Tibial artery (tissue), 4 donors: ENCODE data around the gene TMEM132D.

Source experiments
- DNase-seq, 2 donors: peaks; one replicate each; pipeline ENCODE4 v3.0.0-alpha.2; 2019
- H3K27ac ChIP-seq, 2 donors: fragments of 200-600 bp; sonication (generic) in 1 of 2; 1 replicate in 1 of 2; 2 replicates in 1 of 2; pipeline ENCODE4 v1.5.1; 2018 to 2019; ENCODE audit warnings: mild to moderate bottlenecking in 1 of 2
- H3K27me3 ChIP-seq, 2 donors: fragments of 200-600 bp; sonication (generic) in 1 of 2; one replicate each; pipeline versions ENCODE4 v1.5.1 to v1.6.0; 2016 to 2019
- H3K36me3 ChIP-seq, 3 donors: fragments of 200-600 bp; sonication (generic) in 2 of 3; one replicate each; pipeline ENCODE4 v1.5.1; 2016 to 2019; ENCODE audit warnings: mild to moderate bottlenecking in 2 of 3
- H3K4me1 ChIP-seq, 4 donors: fragments of 200-600 bp; sonication (generic) in 2 of 4; 1 replicate in 3 of 4; 2 replicates in 1 of 4; pipeline ENCODE4 v1.5.1; 2016 to 2019
- H3K4me3 ChIP-seq, 2 donors: fragments of 200-600 bp; sonication (generic) in 1 of 2; 1 replicate in 1 of 2; 2 replicates in 1 of 2; pipeline ENCODE4 v1.5.1; 2018 to 2019; ENCODE audit warnings: mild to moderate bottlenecking in 2 of 2
- H3K9me3 ChIP-seq, 3 donors: fragments of 200-600 bp; sonication (generic) in 1 of 3; one replicate each; pipeline ENCODE4 v1.5.1; 2016 to 2019
- intact Hi-C: fragments of 100-400 bp; cut with DNase I; formaldehyde crosslinking; loops from one replicate; pipeline ENCODE4 v1.15.0; 2023; ENCODE audit warnings: low total_unique reads
- TF ChIP-seq, protein P1 (sequence below), 2 experiments: fragments of 200-600 bp in 1 of 2; fragments of 450-650 bp in 1 of 2; IDR thresholded peaks; one replicate each; pipeline ENCODE4 v1.5.1; 2017 to 2019; ENCODE audit warnings: antibody characterized with exemption in 2 of 2, mild to moderate bottlenecking in 1 of 2, moderate library complexity in 1 of 2

TMEM132D gene

DNA sequence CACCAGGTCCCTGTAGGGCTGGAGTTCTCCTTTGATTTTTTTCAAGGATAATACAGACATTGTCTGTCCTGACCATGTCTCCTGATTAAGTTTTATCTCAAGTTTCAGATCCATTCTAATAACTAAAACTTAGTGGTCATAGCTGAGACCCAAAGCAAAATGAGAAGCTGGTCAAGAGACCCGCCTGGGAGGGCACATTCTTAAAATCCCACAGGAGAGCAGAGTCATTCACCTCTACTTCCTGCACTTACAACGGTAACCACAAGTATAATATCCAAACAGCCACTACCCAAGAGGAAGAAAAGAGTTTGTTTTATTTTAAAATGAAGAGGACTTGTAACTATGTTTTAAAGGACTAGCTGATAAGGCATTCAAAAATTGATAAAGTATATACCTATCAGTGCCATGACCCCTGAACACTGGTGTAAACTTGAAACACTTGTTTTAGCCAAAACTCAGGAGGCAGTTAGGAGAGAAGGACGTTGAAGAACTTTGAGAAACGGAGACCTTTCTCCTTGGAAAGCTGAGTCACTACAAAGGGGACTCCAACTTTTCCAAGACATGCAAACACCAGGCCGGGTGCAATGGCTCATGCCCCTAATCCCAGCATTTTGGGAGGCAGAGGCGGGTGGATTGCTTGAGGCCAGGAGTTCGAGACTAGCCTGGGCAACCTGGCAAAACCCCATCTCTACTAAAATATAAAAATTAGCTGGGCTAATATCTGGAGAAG is 572.3 kb downstream of the TMEM132D start:
- H3K9me3 ChIP-seq: peaks cover 0 to 11% (median 3%) of the 10 kb centered on the region in 3 donors
- H3K36me3 ChIP-seq: no peaks in the 10 kb centered on the region
- no peak overlapping the region for H3K27ac ChIP-seq
- TF ChIP-seq, protein P1, sequence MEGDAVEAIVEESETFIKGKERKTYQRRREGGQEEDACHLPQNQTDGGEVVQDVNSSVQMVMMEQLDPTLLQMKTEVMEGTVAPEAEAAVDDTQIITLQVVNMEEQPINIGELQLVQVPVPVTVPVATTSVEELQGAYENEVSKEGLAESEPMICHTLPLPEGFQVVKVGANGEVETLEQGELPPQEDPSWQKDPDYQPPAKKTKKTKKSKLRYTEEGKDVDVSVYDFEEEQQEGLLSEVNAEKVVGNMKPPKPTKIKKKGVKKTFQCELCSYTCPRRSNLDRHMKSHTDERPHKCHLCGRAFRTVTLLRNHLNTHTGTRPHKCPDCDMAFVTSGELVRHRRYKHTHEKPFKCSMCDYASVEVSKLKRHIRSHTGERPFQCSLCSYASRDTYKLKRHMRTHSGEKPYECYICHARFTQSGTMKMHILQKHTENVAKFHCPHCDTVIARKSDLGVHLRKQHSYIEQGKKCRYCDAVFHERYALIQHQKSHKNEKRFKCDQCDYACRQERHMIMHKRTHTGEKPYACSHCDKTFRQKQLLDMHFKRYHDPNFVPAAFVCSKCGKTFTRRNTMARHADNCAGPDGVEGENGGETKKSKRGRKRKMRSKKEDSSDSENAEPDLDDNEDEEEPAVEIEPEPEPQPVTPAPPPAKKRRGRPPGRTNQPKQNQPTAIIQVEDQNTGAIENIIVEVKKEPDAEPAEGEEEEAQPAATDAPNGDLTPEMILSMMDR (IDR thresholded peaks at IDR 0.05): no peak
- no peaks in the 10 kb centered on the region for H3K4me1 ChIP-seq
- intact Hi-C loops: no loop called here
- DNase-seq: no peak
- no peaks in the 10 kb centered on the region for H3K27me3 ChIP-seq
- H3K4me3 ChIP-seq: no peak overlapping the region

DNA sequence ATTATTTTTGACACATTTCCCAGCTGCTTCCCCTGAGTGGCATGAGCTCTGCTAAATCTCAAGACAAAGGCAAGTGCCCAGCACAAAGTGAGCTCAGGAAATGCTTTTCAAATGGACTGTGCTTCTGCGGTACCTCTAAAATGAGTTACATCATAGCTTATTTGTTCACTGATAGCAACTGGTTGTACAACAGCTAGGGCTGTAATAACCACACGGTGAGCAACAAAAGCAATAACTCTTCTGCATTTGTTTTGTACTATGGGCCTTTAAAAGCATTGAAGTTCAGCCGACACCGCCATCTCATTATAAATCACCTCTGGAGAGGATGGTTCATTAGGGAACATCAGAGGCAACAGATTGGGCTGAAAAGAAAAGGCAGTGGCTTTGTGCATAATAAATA is 575.6 kb downstream of the TMEM132D start:
- H3K4me1 ChIP-seq: no peaks in the 10 kb centered on the region
- H3K36me3 ChIP-seq: no peaks in the 10 kb centered on the region
- no peaks in the 10 kb centered on the region for H3K27me3 ChIP-seq
- no peaks in the 10 kb centered on the region for H3K9me3 ChIP-seq
- TF ChIP-seq, protein P1 (IDR thresholded peaks at IDR 0.05): no peak
- H3K4me3 ChIP-seq: no peak overlapping the region
- intact Hi-C loops: no loop called here
- DNase-seq: no peak
- H3K27ac ChIP-seq: no peak overlapping the region

DNA sequence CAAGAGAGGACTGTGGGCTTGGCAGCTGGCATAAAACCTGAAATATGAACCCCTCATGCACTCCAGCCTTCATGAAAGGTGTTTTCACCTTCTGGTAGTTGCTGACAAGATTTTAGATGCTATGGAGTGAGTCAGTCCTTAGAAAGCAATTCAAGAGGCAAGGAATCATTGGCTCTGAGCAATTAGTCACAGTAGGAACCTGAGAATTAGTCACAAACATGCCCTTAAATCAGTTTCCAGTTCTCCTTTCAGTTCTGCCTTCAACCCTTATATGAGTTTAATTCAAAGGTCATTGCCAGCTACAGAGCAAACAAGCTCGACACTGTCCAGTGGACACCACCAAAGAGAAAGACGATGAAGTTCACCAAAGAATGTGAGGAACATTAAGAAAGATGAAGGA is 578.3 kb downstream of the TMEM132D start:
- Histone ChIP-seq H3K27ac (no peak overlapping the region), H3K4me3 (no peak overlapping the region), H3K9me3 (no peaks in the 10 kb centered on the region), H3K27me3 (no peaks in the 10 kb centered on the region), H3K36me3 (no peaks in the 10 kb centered on the region), H3K4me1 (no peaks in the 10 kb centered on the region)
- TF ChIP-seq, protein P1 (IDR thresholded peaks at IDR 0.05): no peak
- intact Hi-C loops: no loop called here
- no peak for DNase-seq

DNA sequence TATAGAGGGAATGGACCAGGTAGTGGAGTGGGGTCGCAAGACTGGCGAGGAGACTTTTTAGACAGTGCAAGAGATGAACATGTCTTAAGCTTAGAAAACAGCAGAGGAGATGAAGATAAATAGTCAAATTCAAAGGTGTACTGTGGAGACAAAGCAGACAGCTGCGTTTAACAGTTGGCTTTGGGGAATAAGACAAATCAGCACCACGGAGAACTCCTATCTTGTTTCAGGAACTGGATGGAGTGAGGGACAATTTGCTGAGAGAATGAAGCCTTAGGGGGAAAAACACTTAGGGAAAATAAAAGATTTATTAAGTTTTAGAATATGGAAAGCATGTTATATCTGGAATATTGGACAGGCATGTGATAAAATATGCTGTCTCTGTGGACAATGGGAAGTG is 591.8 kb downstream of the TMEM132D start:
- Histone ChIP-seq H3K27ac (no peak overlapping the region), H3K4me3 (no peak overlapping the region), H3K27me3 (no peaks in the 10 kb centered on the region), H3K36me3 (no peaks in the 10 kb centered on the region), H3K9me3 (no peaks in the 10 kb centered on the region), H3K4me1 (no peaks in the 10 kb centered on the region)
- TF ChIP-seq, protein P1 (IDR thresholded peaks at IDR 0.05): no peak
- intact Hi-C loops: no loop called here
- DNase-seq: no peak

DNA sequence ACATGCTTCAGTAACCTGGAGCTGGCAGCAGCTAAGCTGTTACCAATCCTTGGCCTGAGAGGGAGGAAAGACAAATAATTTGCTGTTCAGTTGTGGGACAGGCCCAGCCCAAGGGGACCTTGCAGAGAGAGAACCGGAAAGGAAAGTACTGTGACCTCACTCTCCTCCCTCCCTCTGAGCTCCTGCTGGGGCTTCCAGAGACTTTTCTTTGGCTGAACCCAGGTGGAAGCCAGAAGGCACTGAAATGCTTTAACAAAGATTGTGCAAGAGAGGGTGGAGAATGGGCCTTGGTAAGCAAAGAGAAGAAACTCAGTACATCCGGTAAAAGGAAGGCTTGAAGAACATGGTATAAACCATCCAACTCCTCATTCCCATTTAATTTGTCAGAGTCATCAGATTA is 593.5 kb downstream of the TMEM132D start:
- DNase-seq: no peak
- TF ChIP-seq, protein P1 (IDR thresholded peaks at IDR 0.05): no peak
- no peaks in the 10 kb centered on the region for H3K36me3 ChIP-seq
- intact Hi-C loops: no loop called here
- H3K27ac ChIP-seq: no peak overlapping the region
- no peaks in the 10 kb centered on the region for H3K9me3 ChIP-seq
- H3K27me3 ChIP-seq: no peaks in the 10 kb centered on the region
- H3K4me1 ChIP-seq: no peaks in the 10 kb centered on the region
- no peak overlapping the region for H3K4me3 ChIP-seq

DNA sequence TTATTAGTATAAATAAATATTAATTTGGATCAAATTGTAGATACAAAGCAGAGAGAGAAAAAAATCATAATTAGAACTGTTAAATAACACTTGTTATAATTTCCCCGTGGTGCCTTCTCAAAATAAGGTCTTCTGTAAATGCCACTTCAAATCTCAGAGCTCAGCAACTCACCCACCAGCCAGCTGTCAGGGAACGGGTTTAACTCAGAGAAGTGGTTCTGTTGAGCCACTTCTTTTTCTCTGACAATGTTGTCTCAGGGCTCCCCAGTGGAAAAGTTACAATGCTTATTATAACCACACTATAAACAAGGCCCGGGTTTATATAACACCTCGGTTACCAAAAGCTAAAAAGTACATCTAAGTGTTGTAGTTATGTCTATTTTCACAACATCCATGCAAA is 598.0 kb downstream of the TMEM132D start:
- H3K9me3 ChIP-seq: no peaks in the 10 kb centered on the region
- no peaks in the 10 kb centered on the region for H3K4me1 ChIP-seq
- H3K27ac ChIP-seq: no peak overlapping the region
- no peaks in the 10 kb centered on the region for H3K27me3 ChIP-seq
- no peak for DNase-seq
- no peak overlapping the region for H3K4me3 ChIP-seq
- intact Hi-C loops: no loop called here
- H3K36me3 ChIP-seq: no peaks in the 10 kb centered on the region
- TF ChIP-seq, protein P1 (IDR thresholded peaks at IDR 0.05): no peak
